ENCODE data around the gene MT2A.
A peak's percentile ranks its signal among the peaks of the same experiment; 100 is the strongest.

MT2A gene

GRCh38 chr16:56639045-56639444 is 30.7 kb downstream of the MT2A start:
- DNase-seq = no peak

DNA sequence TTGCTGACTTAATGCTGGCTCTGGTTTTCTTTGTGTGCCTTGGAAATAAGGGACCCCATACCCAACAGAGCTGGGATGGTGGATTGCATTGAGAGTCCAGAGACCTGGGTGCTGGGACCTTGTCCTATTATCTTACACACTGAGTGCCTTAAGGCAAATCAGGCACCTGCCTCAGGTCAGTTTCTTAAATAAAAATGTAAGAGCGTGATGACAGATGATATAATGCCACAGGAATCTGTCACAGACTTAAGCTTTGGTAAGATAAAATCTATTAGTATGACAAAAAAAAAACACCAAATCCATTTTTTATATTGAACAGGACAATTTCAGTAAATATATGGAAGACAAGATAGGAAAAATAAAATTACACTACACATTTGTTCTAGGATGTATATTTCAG is 31.7 kb downstream of the MT2A start:
- DNase-seq = no peak

DNA sequence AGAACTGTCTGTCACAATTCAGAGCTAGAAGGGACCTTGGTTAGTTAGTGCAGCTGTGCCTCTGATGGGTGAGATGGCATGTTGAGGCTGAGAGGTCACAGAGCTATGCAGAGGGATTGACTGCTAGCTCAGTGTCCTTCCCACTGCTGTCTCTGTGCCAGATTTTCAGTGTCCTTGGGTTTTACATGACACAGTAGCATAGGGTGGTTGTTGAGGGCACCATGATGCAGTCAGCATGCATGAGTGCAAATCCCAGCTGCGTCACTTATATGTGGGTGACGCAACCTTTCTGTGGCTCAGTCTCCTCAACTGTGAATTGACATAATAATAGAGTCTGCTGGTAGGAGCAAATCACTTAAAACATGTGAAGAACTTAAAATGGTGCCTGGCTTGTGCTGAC is 32.8 kb downstream of the MT2A start:
- DNase-seq = no peak

DNA sequence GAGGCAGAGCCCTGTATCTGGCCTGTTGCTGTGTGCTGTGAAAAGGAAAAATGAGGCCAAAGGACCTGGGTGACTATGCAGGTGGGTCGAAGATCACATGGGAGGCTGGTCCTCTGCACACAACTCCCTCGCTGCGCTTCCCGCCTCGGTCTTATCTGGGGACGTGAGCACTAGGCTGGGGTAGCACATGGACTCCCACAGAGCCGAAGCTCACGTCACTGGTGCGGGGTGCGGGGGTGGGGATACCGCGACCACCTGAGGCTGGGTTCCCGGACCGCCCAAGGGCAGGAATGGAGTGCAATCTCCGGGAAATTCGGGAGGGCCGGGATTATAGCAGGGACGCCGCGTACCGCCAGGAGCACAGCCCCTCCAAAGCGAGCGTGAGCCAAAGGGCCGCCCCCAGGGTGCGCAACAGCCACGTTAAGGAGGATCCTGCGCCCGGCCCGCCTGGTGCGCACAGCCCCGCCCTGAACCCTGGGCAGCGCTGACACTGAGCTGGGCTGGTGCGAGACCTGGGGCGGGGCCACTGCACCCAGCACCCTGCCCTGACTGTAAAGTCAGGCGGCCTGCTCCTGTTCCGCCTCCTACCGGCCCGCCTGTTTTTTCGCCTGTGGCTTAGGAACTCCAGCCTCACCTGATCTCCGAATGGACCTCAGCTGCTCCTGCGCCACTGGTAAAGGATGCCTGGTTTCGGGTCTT is 34.8 kb downstream of the MT2A start:
- DNase-seq = no peak

GRCh38 chr16:56643833-56644232 is 35.4 kb downstream of the MT2A start:
- DNase-seq = no peak

DNA sequence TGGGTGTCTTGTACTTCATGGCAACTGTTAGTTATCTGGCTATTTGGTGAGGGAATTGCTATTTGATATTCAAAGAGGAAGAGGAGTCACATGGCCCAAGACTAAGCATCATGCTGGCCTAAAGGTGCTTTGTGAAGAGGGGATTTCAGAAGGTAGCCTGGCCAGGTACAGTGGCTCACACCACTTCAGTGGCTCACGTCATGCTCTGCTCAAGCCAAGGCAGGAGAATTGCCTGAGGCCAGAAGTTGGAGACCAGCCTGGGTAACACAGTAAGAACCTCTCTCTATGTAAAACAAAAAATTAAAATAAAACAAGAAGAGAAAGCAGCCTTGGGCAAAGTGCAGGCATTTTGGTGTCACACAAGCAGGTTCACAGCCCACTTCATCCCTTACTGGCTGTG is 36.9 kb downstream of the MT2A start:
- no peak for DNase-seq

DNA sequence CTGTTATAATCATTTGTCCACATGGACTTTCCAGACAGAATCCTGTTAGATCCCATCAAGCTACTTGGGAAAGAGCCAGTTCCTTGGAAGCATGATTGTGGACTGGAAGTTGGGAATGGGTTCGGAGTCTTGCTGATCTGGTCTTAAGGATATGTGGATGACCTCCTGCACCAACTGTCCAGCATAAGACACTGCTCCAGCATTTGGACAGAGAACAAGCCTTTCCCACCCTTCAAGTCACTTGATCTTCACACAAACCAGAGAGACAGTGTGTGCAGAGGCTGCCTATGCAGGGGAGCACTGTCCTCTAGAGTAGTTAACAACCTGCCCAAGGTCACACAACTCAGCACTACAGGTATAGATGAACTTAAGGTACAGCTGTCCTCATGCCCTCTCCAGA is 37.5 kb downstream of the MT2A start:
- DNase-seq = no peak

- no peak for DNase-seq
Observed at GRCh38 chr16:56647641-56648431, 39.5 kb downstream of the MT2A start.

- no peak for DNase-seq
Observed at GRCh38 chr16:56649271-56649670, 40.9 kb downstream of the MT2A start.

GRCh38 chr16:56649820-56650219 is 41.4 kb downstream of the MT2A start:
- DNase-seq = no peak

GRCh38 chr16:56651586-56651985 is 43.2 kb downstream of the MT2A start, which contains the start of gene MT1B:
Gene MT1B, plus strand, starts transcription at chr16:56651886. Its CDS starts 68 bp downstream, at chr16:56651954.
- no peak for DNase-seq

GRCh38 chr16:56652600-56652999 is 44.2 kb downstream of the MT2A start:
- no peak for DNase-seq

DNA sequence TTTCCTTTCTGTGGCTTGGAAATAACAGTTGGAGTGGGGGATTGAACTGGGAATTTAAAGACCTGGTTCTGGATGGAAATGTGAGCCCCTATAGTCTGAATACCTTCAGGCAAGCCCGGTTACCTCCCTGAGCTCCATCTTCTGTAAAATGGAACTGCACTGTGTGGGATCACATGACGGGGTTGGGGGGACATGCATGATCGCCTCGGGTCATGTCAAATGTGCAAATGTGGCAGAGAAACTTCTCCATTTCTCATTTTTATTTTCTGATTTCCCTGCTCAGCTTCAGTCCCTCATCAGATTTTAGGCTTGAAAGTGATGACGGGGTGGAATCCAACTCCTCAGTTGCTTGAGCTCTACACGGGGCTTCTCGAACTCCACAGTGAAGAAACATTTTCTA is 44.8 kb downstream of the MT2A start:
- DNase-seq = no peak

GRCh38 chr16:56657555-56658326 is 49.4 kb downstream of the MT2A start, which contains the start of gene MT1F:
Gene MT1F, plus strand, starts transcription at chr16:56657959. Its CDS starts 100 bp downstream, at chr16:56658059.
- peak; percentile 28 for DNase-seq

- DNase-seq = no peak
Observed at GRCh38 chr16:56658327-56658875, 50.0 kb downstream of the MT2A start.

All from NCI-H1694 (cell line).